Fibroblast of the aortic adventitia (primary cell): ENCODE results near the gene ELMO2. TPM values are rescaled to one million over a fixed set of nuclear protein-coding genes. Genes with fewer than 3 reads are reported as not detected.

Experiments
- DNase-seq: peaks from one replicate; pipeline ENCODE4 v3.0.0-alpha.2; 2010; ENCODE audit warnings: low read depth
- H3K4me3 ChIP-seq: 2 replicates; pipeline ENCODE4 v1.5.1; 2011; ENCODE audit warnings: low read depth, mild to moderate bottlenecking, control low read depth, low read length, moderate library complexity
- CTCF ChIP-seq: IDR thresholded peaks from 2 replicates; pipeline ENCODE4 v1.5.1; 2011; ENCODE audit warnings: mild to moderate bottlenecking, low read length, control low read depth, inconsistent platforms; ENCODE audit not compliant: insufficient read depth
- total RNA-seq: library from RNA; depleted of rRNA; stranded (reverse); fragments of >200 nt; gene quantifications from 2 replicates; pipeline ENCODE4 v1.2.3, GENCODE V29; 2012; ENCODE audit warnings: low replicate concordance

ELMO2 gene
- total RNA-seq, 1 donor = 48.2 TPM

GRCh38 chr20:46420878-46421277 lies 14.5 kb upstream of the ELMO2 start:
- no peak for DNase-seq
- no peak for TF ChIP-seq CTCF
- H3K4me3 ChIP-seq = no peak overlapping the region

- no peak overlapping the region for H3K4me3 ChIP-seq
- TF ChIP-seq CTCF = no peak
- DNase-seq = no peak
Observed at GRCh38 chr20:46419882-46420281, 13.5 kb upstream of the ELMO2 start.

GRCh38 chr20:46416839-46417238 lies 10.4 kb upstream of the ELMO2 start:
- no peak for DNase-seq
- no peak for TF ChIP-seq CTCF
- H3K4me3 ChIP-seq = no peak overlapping the region

- no peak for DNase-seq
- no peak for TF ChIP-seq CTCF
- H3K4me3 ChIP-seq = no peak overlapping the region
Observed at GRCh38 chr20:46416421-46416820, 10.0 kb upstream of the ELMO2 start.

- H3K4me3 ChIP-seq = no peak overlapping the region
- no peak for DNase-seq
- no peak for TF ChIP-seq CTCF
Observed at GRCh38 chr20:46415773-46416172, 9.4 kb upstream of the ELMO2 start.

- TF ChIP-seq CTCF = no peak
- DNase-seq = no peak
- H3K4me3 ChIP-seq = no peak overlapping the region
Observed at GRCh38 chr20:46414608-46415007, 8.2 kb upstream of the ELMO2 start.

GRCh38 chr20:46411637-46412036 lies 5.2 kb upstream of the ELMO2 start:
- no peak overlapping the region for H3K4me3 ChIP-seq
- no peak for DNase-seq
- no peak for TF ChIP-seq CTCF
